Astrocyte (in vitro differentiated cells and primary cell): Measurements from ENCODE around the gene CCDC71L. TPM values are rescaled to one million over a fixed set of nuclear protein-coding genes. Genes with fewer than 3 reads are reported as not detected.

Source experiments
- DNase-seq: peaks from one replicate; pipeline ENCODE4 v3.0.0-alpha.2; 2010; ENCODE audit warnings: low read depth
- FAIRE-seq: peaks from 2 replicates; lab custom pipeline; 2011; peaks lifted over from hg19 to GRCh38; lab: Jason Lieb, UNC
- H2AFZ ChIP-seq: 2 replicates; pipeline ENCODE4 v1.6.0; 2012; ENCODE audit warnings: low read depth, low read length, inconsistent platforms
- H3K27ac ChIP-seq: 2 replicates; pipeline ENCODE4 v1.5.1; 2011; ENCODE audit warnings: low read depth, low read length, inconsistent platforms
- H3K27me3 ChIP-seq: 2 replicates; pipeline ENCODE4 v1.6.0; 2011; ENCODE audit warnings: low read length, inconsistent platforms; ENCODE audit not compliant: insufficient read depth
- H3K36me3 ChIP-seq: 2 replicates; pipeline ENCODE4 v1.5.1; 2011; ENCODE audit warnings: low read length, inconsistent platforms; ENCODE audit not compliant: insufficient read depth
- H3K4me1 ChIP-seq: 2 replicates; pipeline ENCODE4 v1.5.1; 2011; ENCODE audit warnings: low read length, inconsistent platforms; ENCODE audit not compliant: insufficient read depth
- H3K4me2 ChIP-seq: 2 replicates; pipeline ENCODE4 v1.6.0; 2012; ENCODE audit warnings: low read length, inconsistent platforms
- H3K4me3 ChIP-seq: 2 replicates; pipeline ENCODE4 v1.5.1; 2011; ENCODE audit warnings: low read depth, mild to moderate bottlenecking, low read length, inconsistent platforms; ENCODE audit not compliant: insufficient read depth
- H3K79me2 ChIP-seq: 2 replicates; pipeline ENCODE4 v1.6.0; 2012; ENCODE audit warnings: mild to moderate bottlenecking, low read length, inconsistent platforms; ENCODE audit not compliant: insufficient read depth
- H3K9ac ChIP-seq: 2 replicates; pipeline ENCODE4 v1.6.0; 2012; ENCODE audit warnings: mild to moderate bottlenecking, low read length, inconsistent platforms
- H3K9me3 ChIP-seq: 2 replicates; pipeline ENCODE4 v1.5.1; 2012; ENCODE audit warnings: low read depth, mild to moderate bottlenecking, low read length, inconsistent platforms; ENCODE audit not compliant: insufficient read depth
- H4K20me1 ChIP-seq: 2 replicates; pipeline ENCODE4 v1.6.0; 2012; ENCODE audit warnings: low read length, inconsistent platforms; ENCODE audit not compliant: insufficient read depth
- H3K27ac Mint-ChIP-seq: one replicate; pipeline ENCODE4 v1.8.0; 2021; ENCODE audit warnings: mild to moderate bottlenecking, mixed read lengths; ENCODE audit not compliant: unreplicated experiment
- H3K27me3 Mint-ChIP-seq: one replicate; pipeline ENCODE4 v1.8.0; 2021; ENCODE audit warnings: low read depth, mixed read lengths; ENCODE audit not compliant: unreplicated experiment
- H3K36me3 Mint-ChIP-seq: one replicate; pipeline ENCODE4 v1.8.0; 2021; ENCODE audit warnings: low read depth, mixed read lengths; ENCODE audit not compliant: unreplicated experiment
- H3K4me1 Mint-ChIP-seq: one replicate; pipeline ENCODE4 v1.8.0; 2021; ENCODE audit warnings: low read depth, mixed read lengths; ENCODE audit not compliant: unreplicated experiment
- H3K4me3 Mint-ChIP-seq: one replicate; pipeline ENCODE4 v1.8.0; 2021; ENCODE audit warnings: mild to moderate bottlenecking, moderate library complexity, mixed read lengths; ENCODE audit not compliant: unreplicated experiment
- H3K9me3 Mint-ChIP-seq: one replicate; pipeline ENCODE4 v1.8.0; 2021; ENCODE audit warnings: mild to moderate bottlenecking, mixed read lengths; ENCODE audit not compliant: unreplicated experiment
- CTCF ChIP-seq: IDR thresholded peaks from 2 replicates; pipeline ENCODE4 v1.5.1; 2011; ENCODE audit warnings: low read depth, mild to moderate bottlenecking, inconsistent platforms, low read length, moderate library complexity; ENCODE audit not compliant: insufficient read depth
- EZH2 ChIP-seq: IDR thresholded peaks from 2 replicates; pipeline ENCODE4 v1.6.1; 2012; ENCODE audit warnings: mild to moderate bottlenecking, low read length, inconsistent platforms; ENCODE audit not compliant: insufficient read depth
- total RNA-seq: library from RNA; stranded (reverse); gene quantifications from 2 replicates; pipeline ENCODE4 v1.2.1, GENCODE V29; 2021

Gene CCDC71L
- total RNA-seq, 1 donor from 2014 or later = 26.8 TPM

- peaks cover 7% of the 10 kb centered on the region for H3K4me1 ChIP-seq
- FAIRE-seq = no peak
- no peak overlapping the region for H3K4me3 Mint-ChIP-seq
- no peaks in the 10 kb centered on the region for H3K36me3 ChIP-seq
- TF ChIP-seq EZH2 (no peak), CTCF (no peak)
- peaks cover 22% of the 10 kb centered on the region for H3K4me1 Mint-ChIP-seq
- no peaks in the 10 kb centered on the region for H3K79me2 ChIP-seq
- no peak overlapping the region for H3K4me3 ChIP-seq
- H3K27me3 Mint-ChIP-seq = no peaks in the 10 kb centered on the region
- H3K27me3 ChIP-seq = no peaks in the 10 kb centered on the region
- no peak overlapping the region for H3K4me2 ChIP-seq
- no peaks in the 10 kb centered on the region for H3K9me3 Mint-ChIP-seq
- H3K9ac ChIP-seq = no peak overlapping the region
- H3K27ac Mint-ChIP-seq = no peak overlapping the region
- H3K9me3 ChIP-seq = no peaks in the 10 kb centered on the region
- H2AFZ ChIP-seq = no peak overlapping the region
- no peak overlapping the region for H3K27ac ChIP-seq
- DNase-seq = no peak
- no peaks in the 10 kb centered on the region for H3K36me3 Mint-ChIP-seq
- H4K20me1 ChIP-seq = no peaks in the 10 kb centered on the region
Measured at GRCh38 chr7:106614751-106615150, 46.2 kb downstream of the CCDC71L start.

- no peak overlapping the region for H3K9ac ChIP-seq
- no peaks in the 10 kb centered on the region for H4K20me1 ChIP-seq
- H2AFZ ChIP-seq = no peak overlapping the region
- no peaks in the 10 kb centered on the region for H3K79me2 ChIP-seq
- H3K4me2 ChIP-seq = no peak overlapping the region
- Mint-ChIP-seq H3K36me3 (no peaks in the 10 kb centered on the region), H3K4me1 (peaks cover 29% of the 10 kb centered on the region), H3K27ac (no peak overlapping the region), H3K4me3 (no peak overlapping the region), H3K27me3 (no peaks in the 10 kb centered on the region), H3K9me3 (no peaks in the 10 kb centered on the region)
- no peak overlapping the region for H3K27ac ChIP-seq
- no peaks in the 10 kb centered on the region for H3K36me3 ChIP-seq
- H3K9me3 ChIP-seq = no peaks in the 10 kb centered on the region
- no peak for TF ChIP-seq EZH2
- no peak for TF ChIP-seq CTCF
- peaks cover 13% of the 10 kb centered on the region for H3K4me1 ChIP-seq
- H3K27me3 ChIP-seq = no peaks in the 10 kb centered on the region
- DNase-seq (no peak), FAIRE-seq (peak; percentile 23)
- no peak overlapping the region for H3K4me3 ChIP-seq
Measured at GRCh38 chr7:106613848-106614560, 47.0 kb downstream of the CCDC71L start.

- Histone ChIP-seq H3K79me2 (no peaks in the 10 kb centered on the region), H3K36me3 (no peaks in the 10 kb centered on the region), H3K4me2 (no peak overlapping the region), H3K9ac (no peak overlapping the region), H2AFZ (no peak overlapping the region), H3K4me1 (peaks cover 18% of the 10 kb centered on the region), H4K20me1 (no peaks in the 10 kb centered on the region), H3K27ac (no peak overlapping the region), H3K4me3 (no peak overlapping the region), H3K27me3 (no peaks in the 10 kb centered on the region), H3K9me3 (no peaks in the 10 kb centered on the region)
- FAIRE-seq (no peak), DNase-seq (no peak)
- no peak for TF ChIP-seq CTCF
- no peak for TF ChIP-seq EZH2
- Mint-ChIP-seq H3K27me3 (no peaks in the 10 kb centered on the region), H3K4me1 (peaks cover 32% of the 10 kb centered on the region), H3K27ac (no peak overlapping the region), H3K36me3 (no peaks in the 10 kb centered on the region), H3K9me3 (no peaks in the 10 kb centered on the region), H3K4me3 (no peak overlapping the region)
Measured at GRCh38 chr7:106613279-106613678, 47.7 kb downstream of the CCDC71L start.
